K562 (cell line): Measurements from ENCODE around the gene PLBD1. TPM values are rescaled to one million over a fixed set of nuclear protein-coding genes. Genes with fewer than 3 reads are reported as not detected.
A peak's percentile ranks its signal among the peaks of the same experiment; 100 is the strongest.

ENCODE experiments used
- CHD7 ChIP-seq: fragments of 200-600 bp; sonication (generic); IDR thresholded peaks from one replicate; pipeline ENCODE4 v1.6.1; 2012; ENCODE audit warnings: mild to moderate bottlenecking, low read depth, low read length, inconsistent platforms
- IRF1 ChIP-seq: sonication (generic); formaldehyde crosslinking; IDR thresholded peaks from 2 replicates; pipeline ENCODE4 v1.8.0; 2022; ENCODE audit warnings: missing genetic modification reagents, mild to moderate bottlenecking, borderline replicate concordance
- MYNN ChIP-seq, 2 experiments: sonication (generic); formaldehyde crosslinking in 1 of 2; IDR thresholded peaks; 2 replicates each; pipeline versions ENCODE4 v1.5.0 to v1.6.1; 2016 to 2020; ENCODE audit warnings: antibody characterized with exemption in 1 of 2, missing genetic modification reagents in 1 of 2
- NCOA2 ChIP-seq, 2 experiments: fragments of 450-650 bp; IDR thresholded peaks; 2 replicates each; pipeline ENCODE4 v1.6.1; 2018; ENCODE audit warnings: mild to moderate bottlenecking in 2 of 2, moderate library complexity in 1 of 2; ENCODE audit not compliant: partially characterized antibody in 2 of 2
- NFATC3 ChIP-seq: fragments of 450-650 bp; IDR thresholded peaks from 2 replicates; pipeline ENCODE4 v1.6.1; 2017; ENCODE audit warnings: mild to moderate bottlenecking
- NFIC ChIP-seq: fragments of 450-650 bp; IDR thresholded peaks from 2 replicates; pipeline ENCODE4 v1.6.1; 2017; ENCODE audit warnings: mild to moderate bottlenecking, inconsistent platforms
- STAG1 ChIP-seq: sonication (generic); formaldehyde crosslinking; IDR thresholded peaks from 2 replicates; pipeline ENCODE4 v1.5.0; 2020; ENCODE audit warnings: missing genetic modification reagents, borderline replicate concordance
- USF2 ChIP-seq: sonication (generic); formaldehyde crosslinking; IDR thresholded peaks from 2 replicates; pipeline ENCODE4 v1.5.0; 2020; ENCODE audit warnings: missing genetic modification reagents
- ZNF280A ChIP-seq: fragments of 450-650 bp; IDR thresholded peaks from 2 replicates; pipeline ENCODE4 v1.6.1; 2018; ENCODE audit warnings: mild to moderate bottlenecking, low read depth; ENCODE audit not compliant: partially characterized antibody
- polyA plus RNA-seq, 8 experiments: library from polyadenylated mRNA; depleted of rRNA in 4 of 8; stranded (reverse) in 5 of 8; unstranded in 3 of 8; fragments of >200 nt; fragmentation: Nextera tagmentation in 2 of 8; fragmentation: Illumina TruSeq in 1 of 8; extraction: Ambion mirVana in 2 of 8; extraction: Trizol in 1 of 8; gene quantifications; 2 replicates each; pipeline versions ENCODE4 v1.2.1 to v1.2.3, GENCODE V29; 2011 to 2014; ENCODE audit warnings: inconsistent platforms in 1 of 8, missing spikeins in 1 of 8
- total RNA-seq, 7 experiments: library from RNA; depleted of rRNA in 6 of 7; stranded (reverse); fragments of >200 nt in 6 of 7; fragmentation: Illumina TruSeq in 2 of 7; extraction: Trizol in 2 of 7; gene quantifications; 2 replicates each; pipeline versions ENCODE4 v1.2.1 to v1.2.3, GENCODE V29; 2011 to 2021; ENCODE audit warnings: low replicate concordance in 1 of 7

Gene PLBD1
- total and polyA plus RNA-seq, 9 of the 15 experiments (the other 6 are each of a cell fraction or from before 2014, with no cell fraction given): 7.1 to 37.0 (median 20.6) TPM

- no peak for TF ChIP-seq IRF1 (CRISPR knock-in tag)
- TF ChIP-seq NFATC3: no peak
- TF ChIP-seq NFIC: 0 out of 2 replicates have a peak, but pooled peaks have one; percentile 19
- TF ChIP-seq ZNF280A: no peak
- no peak for TF ChIP-seq USF2
- no peak for TF ChIP-seq MYNN (IDR thresholded peaks at IDR 0.05)
- no peak for TF ChIP-seq MYNN (CRISPR knock-in tag; IDR thresholded peaks at IDR 0.05)
- TF ChIP-seq STAG1: no peak
- no peak for TF ChIP-seq NCOA2 (IDR thresholded peaks at IDR 0.05; ENCODE audit: partially characterized antibody in 2 of 2)
- TF ChIP-seq CHD7: no peak
Observed at GRCh38 chr12:14505626-14506596, 61.8 kb downstream of the PLBD1 start (continued).
